ENCODE data around the gene CYP4F22. TPM values are rescaled to one million over a fixed set of nuclear protein-coding genes. Genes with fewer than 3 reads are reported as not detected.

The CYP4F22 gene
- total and polyA plus RNA-seq, 9 of the 15 experiments (the other 6 are each of a cell fraction or from before 2014, with no cell fraction given): not detected

- TF ChIP-seq ZNF134 (CRISPR knock-in tag; conservative IDR thresholded peaks at IDR 0.05) (no peak), TBP (optimal IDR thresholded peaks at IDR 0.05; ENCODE audit: low read depth, low read length) (no peak), SMAD4 (CRISPR knock-in tag; conservative IDR thresholded peaks at IDR 0.05) (no peak), HCFC1 (IDR thresholded peaks at IDR 0.05; ENCODE audit: low read depth, low read length) (no peak), ZNF165 (CRISPR knock-in tag; IDR thresholded peaks at IDR 0.05; ENCODE audit: borderline replicate concordance) (no peak), HINFP (tag; conservative IDR thresholded peaks at IDR 0.05; ENCODE audit: low read depth) (no peak), IRF2 (CRISPR knock-in tag; IDR thresholded peaks at IDR 0.05) (no peak), SMARCA5 (IDR thresholded peaks at IDR 0.05) (peak; percentile 91), ZNF551 (CRISPR knock-in tag; IDR thresholded peaks at IDR 0.05) (no peak), TRIM28 (IDR thresholded peaks at IDR 0.05) (no peak), KDM1A (IDR thresholded peaks at IDR 0.05) (no peak; a peak in 2 of 4 replicates), MCM5 (IDR thresholded peaks at IDR 0.05; ENCODE audit: low read depth) (no peak), ZNF146 (CRISPR knock-in tag; IDR thresholded peaks at IDR 0.05; ENCODE audit: unreplicated experiment) (no peak), GATAD2B (IDR thresholded peaks at IDR 0.05; ENCODE audit: borderline replicate concordance) (no peak), SAP30 (IDR thresholded peaks at IDR 0.05; ENCODE audit: borderline replicate concordance, insufficient read depth, low read depth, low read length, poor library complexity, severe bottlenecking) (no peak), SLC30A9 (CRISPR knock-in tag; IDR thresholded peaks at IDR 0.05) (no peak), BACH1 (tag; IDR thresholded peaks at IDR 0.05) (0 out of 2 replicates have a peak, but pooled peaks have one; percentile 33), ARID2 (IDR thresholded peaks at IDR 0.05) (no peak), MAFK (IDR thresholded peaks at IDR 0.05; ENCODE audit: low read length) (peak; percentile 78), CSDE1 (IDR thresholded peaks at IDR 0.05) (no peak), DDX20 (tag; IDR thresholded peaks at IDR 0.05; ENCODE audit: low read depth) (no peak), ZFP30 (CRISPR knock-in tag; IDR thresholded peaks at IDR 0.05; ENCODE audit: borderline replicate concordance) (no peak), NFATC3 (IDR thresholded peaks at IDR 0.05) (no peak), ARID4B (CRISPR knock-in tag; IDR thresholded peaks at IDR 0.05) (no peak), NFIX (CRISPR knock-in tag; IDR thresholded peaks at IDR 0.05; ENCODE audit: low read depth) (no peak), BCL6 (CRISPR knock-in tag; IDR thresholded peaks at IDR 0.05) (no peak)
Measured at GRCh38 chr19:15466851-15467733, 41.2 kb upstream of the CYP4F22 start (continued).

Measured in K562 (cell line).